Lower leg skin (tissue), 4 donors: ENCODE data around the gene AADAT. TPM values are rescaled to one million over a fixed set of nuclear protein-coding genes. Genes with fewer than 3 reads are reported as not detected.

Source experiments
- DNase-seq, 2 donors: peaks; one replicate each; pipeline ENCODE4 v3.0.0-alpha.2; 2019; ENCODE audit warnings: low spot score in 2 of 2
- H3K4me3 ChIP-seq: fragments of 200-600 bp; sonication (generic); 2 replicates; pipeline ENCODE4 v1.5.1; 2017; ENCODE audit warnings: mild to moderate bottlenecking, low read depth; ENCODE audit not compliant: poor library complexity, severe bottlenecking
- CTCF ChIP-seq, 3 donors: fragments of 450-650 bp; IDR thresholded peaks; one replicate each; pipeline ENCODE4 v1.5.1; 2016; ENCODE audit warnings: antibody characterized with exemption in 3 of 3, mild to moderate bottlenecking in 3 of 3, moderate library complexity in 2 of 3
- POLR2A ChIP-seq, 2 donors: fragments of 450-650 bp; IDR thresholded peaks; one replicate each; pipeline ENCODE4 v1.6.1; 2016 to 2017; ENCODE audit warnings: antibody characterized with exemption in 2 of 2, mild to moderate bottlenecking in 1 of 2, moderate library complexity in 1 of 2
- WGBS, 2 donors: methylation state at CpG; one replicate each; pipeline ENCODE4 v1.1.5; 2018; 5-methylcytosine and 5-hydroxymethylcytosine counted together
- intact Hi-C: fragments of 100-400 bp; cut with DNase I; formaldehyde crosslinking; loops from one replicate; pipeline ENCODE4 v1.15.0; 2023; ENCODE audit warnings: low total_unique reads
- total RNA-seq, 4 donors: library from RNA; depleted of rRNA; stranded (reverse); fragments of >200 nt; gene quantifications; one replicate each; pipeline ENCODE4 v1.1.0, GENCODE V29; 2016

Gene AADAT
- total RNA-seq, 4 donors from 2014 or later, result 0.38 to 10.3 (median 0.97) TPM

DNA sequence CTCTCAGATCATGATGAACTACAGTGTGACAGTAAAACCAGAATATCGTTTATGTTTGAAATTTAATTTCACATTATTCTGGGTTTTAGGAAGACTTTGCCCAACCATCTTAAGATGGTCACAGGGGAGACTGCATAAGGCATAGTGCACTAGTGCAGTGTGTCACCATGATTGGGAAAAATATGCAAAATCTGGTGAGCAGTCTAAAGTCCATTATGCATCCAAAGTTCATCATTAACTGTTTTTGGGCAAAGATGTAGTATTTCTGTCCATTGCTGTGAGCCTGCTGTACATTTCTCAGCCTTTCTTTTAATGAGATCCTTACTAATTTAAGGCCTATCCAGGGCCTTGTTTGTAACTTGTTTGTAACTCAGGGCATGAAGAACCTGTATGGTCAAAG, 52.3 kb downstream of the AADAT start:
- 89 to 92% methylated on average over 1 of the region's 1 CpG for WGBS, 2 donors
- intact Hi-C loops, result no loop called here
- no peak overlapping the region for H3K4me3 ChIP-seq
- no peak for DNase-seq
- no peak for TF ChIP-seq POLR2A (IDR thresholded peaks at IDR 0.05)
- TF ChIP-seq CTCF (IDR thresholded peaks at IDR 0.05), result no peak

DNA sequence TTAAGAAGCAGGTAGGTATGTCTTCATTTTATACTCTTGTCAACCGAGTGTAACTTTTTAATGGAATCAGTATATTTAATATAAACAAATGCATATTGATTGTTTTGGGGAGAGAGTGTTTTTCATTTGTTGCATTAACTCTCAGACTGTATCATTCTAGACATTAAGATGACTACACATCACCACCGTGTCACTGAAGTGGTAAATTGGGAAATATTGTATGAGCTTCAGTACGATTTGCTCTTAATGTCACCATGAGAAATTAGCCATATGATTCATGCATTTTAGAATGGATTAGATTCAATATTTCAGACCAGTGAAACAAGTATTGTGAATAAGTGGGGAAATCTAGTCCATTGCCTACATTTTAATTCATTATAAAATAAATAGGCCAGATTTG, 53.9 kb downstream of the AADAT start:
- WGBS, 2 donors, result 77 to 81% methylated on average over 3 of the region's 3 CpGs
- DNase-seq, result no peak
- TF ChIP-seq POLR2A (IDR thresholded peaks at IDR 0.05) (no peak), CTCF (IDR thresholded peaks at IDR 0.05) (no peak)
- intact Hi-C loops, result no loop called here
- no peak overlapping the region for H3K4me3 ChIP-seq

- intact Hi-C loops, result no loop called here
- DNase-seq, result no peak
- H3K4me3 ChIP-seq, result no peak overlapping the region
- WGBS, 2 donors, result 43 to 64% methylated on average over 1 of the region's 1 CpG
- no peak for TF ChIP-seq CTCF (IDR thresholded peaks at IDR 0.05)
These were observed 54.5 kb downstream of the AADAT start for GRCh38 chr4:170035231-170035630.

- 89 to 92% methylated on average over 2 of the region's 2 CpGs for WGBS, 2 donors
- intact Hi-C loops, result no loop called here
- TF ChIP-seq POLR2A (IDR thresholded peaks at IDR 0.05) (no peak), CTCF (IDR thresholded peaks at IDR 0.05) (no peak)
These were observed 55.8 kb downstream of the AADAT start for GRCh38 chr4:170033999-170034398.

DNA sequence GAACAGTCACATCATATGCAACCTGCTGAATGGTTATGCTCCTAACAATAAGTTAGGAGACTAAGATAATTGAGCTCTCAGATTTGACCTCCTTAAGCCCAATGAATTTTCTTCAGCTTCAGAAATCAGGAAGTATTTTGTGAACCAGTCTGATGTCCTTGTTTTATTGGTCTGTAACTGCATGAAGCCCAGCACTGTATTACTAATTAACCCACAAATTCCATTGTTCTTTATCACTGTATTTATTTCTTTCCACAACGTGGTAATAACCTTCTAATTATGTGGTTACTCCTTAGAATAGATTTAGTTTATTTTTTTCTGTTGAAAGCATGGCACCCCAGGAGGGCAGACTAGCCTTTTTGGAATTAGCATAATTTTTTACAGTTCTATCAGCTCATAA, 59.6 kb downstream of the AADAT start:
- DNase-seq, result no peak
- no peak overlapping the region for H3K4me3 ChIP-seq
- intact Hi-C loops, result no loop called here
- 20 to 35% methylated on average over 1 of the region's 1 CpG for WGBS, 2 donors
- TF ChIP-seq POLR2A (IDR thresholded peaks at IDR 0.05), result no peak
- no peak for TF ChIP-seq CTCF (IDR thresholded peaks at IDR 0.05)

More at GRCh38 chr4:170033999-170034398, 55.8 kb downstream of the AADAT start:
- H3K4me3 ChIP-seq, result no peak overlapping the region
- DNase-seq, result no peak

- TF ChIP-seq POLR2A (IDR thresholded peaks at IDR 0.05) (no peak), CTCF (IDR thresholded peaks at IDR 0.05) (no peak)
- intact Hi-C loops, result no loop called here
- 2% methylated on average over 37 of the region's 37 CpGs for WGBS, 2 donors
- H3K4me3 ChIP-seq, result peak overlapping the region; percentile 28
- peak; percentile 92 to 98 for DNase-seq
These were observed 62.5 kb downstream of the AADAT start for GRCh38 chr4:170027181-170027829.
